Fibroblast of skin of abdomen (primary cell): ENCODE measurements around the gene MTHFSD.

ENCODE experiments used
- DNase-seq: peaks from one replicate; pipeline ENCODE4 v3.0.0-alpha.2; 2013

Gene MTHFSD

DNA sequence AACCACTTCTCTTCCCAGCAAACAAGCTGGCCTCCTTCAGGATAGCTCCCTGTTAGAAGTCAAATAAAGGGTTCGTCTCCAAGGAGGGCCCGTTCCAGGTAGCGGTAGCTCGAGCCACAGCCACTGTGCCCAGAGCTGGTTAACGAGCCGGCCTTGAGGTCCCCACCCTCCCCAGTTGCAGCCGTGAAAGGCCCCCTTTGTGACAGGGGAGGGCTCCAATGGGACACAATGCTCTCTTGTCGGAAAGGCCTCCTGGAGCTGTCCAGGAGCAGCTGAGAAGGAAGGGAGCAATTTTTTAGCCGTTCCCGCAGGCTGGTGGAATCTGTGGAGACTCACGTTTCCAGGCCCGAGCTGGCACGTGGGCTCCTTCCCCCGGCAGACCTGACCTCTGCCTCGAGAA lies 74.6 kb downstream of the MTHFSD start:
- DNase-seq = no peak
